ENCODE data around the gene TRIM41.

TRIM41 gene

DNA sequence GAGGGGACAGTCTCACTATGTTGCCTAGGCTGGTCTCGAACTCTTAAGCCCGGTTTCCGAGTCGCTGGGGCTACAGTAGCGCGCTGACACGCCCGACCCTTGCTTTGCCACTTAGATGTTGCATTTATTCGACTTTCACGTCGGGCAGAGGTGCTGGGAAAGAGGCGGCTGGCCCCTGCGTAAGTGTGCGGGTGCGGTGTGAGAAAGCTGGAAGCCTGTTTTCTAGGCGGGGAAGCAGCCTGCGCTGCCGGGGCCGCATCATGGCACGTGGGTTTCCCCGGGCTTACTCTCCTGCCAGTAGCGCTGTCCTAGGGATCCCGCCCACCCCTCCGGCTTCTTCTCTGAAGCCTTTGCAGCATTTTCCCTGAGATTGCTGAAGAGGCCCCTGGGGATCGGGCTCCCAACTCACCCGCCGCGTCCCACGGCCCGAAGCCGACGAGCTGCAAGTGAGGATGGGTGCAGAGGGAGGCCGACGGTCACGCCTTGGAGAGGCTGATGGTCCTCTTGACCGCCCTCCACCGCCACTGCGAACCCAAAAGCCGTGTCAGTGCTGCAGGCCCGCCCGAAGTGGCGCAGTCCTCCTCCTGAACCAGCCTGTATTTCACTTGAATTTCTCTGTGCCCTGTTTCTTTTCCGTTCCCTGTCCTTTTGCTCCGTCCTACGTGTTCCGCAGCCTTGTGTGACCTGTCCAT, 5.8 kb upstream of the TRIM41 start:
- TF ChIP-seq, protein P1, sequence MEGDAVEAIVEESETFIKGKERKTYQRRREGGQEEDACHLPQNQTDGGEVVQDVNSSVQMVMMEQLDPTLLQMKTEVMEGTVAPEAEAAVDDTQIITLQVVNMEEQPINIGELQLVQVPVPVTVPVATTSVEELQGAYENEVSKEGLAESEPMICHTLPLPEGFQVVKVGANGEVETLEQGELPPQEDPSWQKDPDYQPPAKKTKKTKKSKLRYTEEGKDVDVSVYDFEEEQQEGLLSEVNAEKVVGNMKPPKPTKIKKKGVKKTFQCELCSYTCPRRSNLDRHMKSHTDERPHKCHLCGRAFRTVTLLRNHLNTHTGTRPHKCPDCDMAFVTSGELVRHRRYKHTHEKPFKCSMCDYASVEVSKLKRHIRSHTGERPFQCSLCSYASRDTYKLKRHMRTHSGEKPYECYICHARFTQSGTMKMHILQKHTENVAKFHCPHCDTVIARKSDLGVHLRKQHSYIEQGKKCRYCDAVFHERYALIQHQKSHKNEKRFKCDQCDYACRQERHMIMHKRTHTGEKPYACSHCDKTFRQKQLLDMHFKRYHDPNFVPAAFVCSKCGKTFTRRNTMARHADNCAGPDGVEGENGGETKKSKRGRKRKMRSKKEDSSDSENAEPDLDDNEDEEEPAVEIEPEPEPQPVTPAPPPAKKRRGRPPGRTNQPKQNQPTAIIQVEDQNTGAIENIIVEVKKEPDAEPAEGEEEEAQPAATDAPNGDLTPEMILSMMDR (IDR thresholded peaks at IDR 0.05; ENCODE audit: low read depth, low read length), result no peak
- peak overlapping the region; percentile 49 for H3K4me3 ChIP-seq (ENCODE audit: low read depth, low read length)

DNA sequence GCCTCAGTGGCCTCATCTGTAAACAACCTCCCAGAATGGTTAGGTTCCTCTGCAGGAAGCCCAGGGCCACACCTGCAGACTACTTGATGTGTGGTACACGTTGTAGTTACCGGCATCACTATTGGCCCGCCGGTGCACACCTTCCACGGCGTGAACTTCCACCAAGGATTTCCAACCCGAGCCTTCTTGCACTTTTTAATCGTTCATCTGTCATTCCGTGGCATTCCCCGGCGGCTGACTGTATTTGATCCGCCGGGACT, 5.3 kb upstream of the TRIM41 start:
- H3K4me3 ChIP-seq (ENCODE audit: low read depth, low read length), result peak overlapping the region; percentile 49
- TF ChIP-seq, protein P1 (IDR thresholded peaks at IDR 0.05; ENCODE audit: low read depth, low read length), result no peak

DNA sequence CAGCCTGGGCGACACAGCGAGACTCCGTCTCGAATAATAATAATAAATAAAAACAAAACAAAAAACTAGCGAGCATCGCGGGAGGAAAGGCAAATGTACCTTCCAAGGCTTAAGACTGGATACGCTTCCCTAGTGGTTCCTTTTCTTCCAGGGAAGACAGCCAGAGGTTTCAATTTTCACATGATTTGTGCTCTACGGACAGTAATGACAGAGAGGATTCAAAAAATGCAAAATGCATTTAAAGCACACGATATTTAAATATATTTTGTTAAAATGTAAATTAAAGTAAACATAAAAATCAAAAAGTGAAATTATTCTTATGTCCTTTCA, 4.3 kb upstream of the TRIM41 start:
- H3K4me3 ChIP-seq (ENCODE audit: low read depth, low read length), result peak overlapping the region; percentile 44

DNA sequence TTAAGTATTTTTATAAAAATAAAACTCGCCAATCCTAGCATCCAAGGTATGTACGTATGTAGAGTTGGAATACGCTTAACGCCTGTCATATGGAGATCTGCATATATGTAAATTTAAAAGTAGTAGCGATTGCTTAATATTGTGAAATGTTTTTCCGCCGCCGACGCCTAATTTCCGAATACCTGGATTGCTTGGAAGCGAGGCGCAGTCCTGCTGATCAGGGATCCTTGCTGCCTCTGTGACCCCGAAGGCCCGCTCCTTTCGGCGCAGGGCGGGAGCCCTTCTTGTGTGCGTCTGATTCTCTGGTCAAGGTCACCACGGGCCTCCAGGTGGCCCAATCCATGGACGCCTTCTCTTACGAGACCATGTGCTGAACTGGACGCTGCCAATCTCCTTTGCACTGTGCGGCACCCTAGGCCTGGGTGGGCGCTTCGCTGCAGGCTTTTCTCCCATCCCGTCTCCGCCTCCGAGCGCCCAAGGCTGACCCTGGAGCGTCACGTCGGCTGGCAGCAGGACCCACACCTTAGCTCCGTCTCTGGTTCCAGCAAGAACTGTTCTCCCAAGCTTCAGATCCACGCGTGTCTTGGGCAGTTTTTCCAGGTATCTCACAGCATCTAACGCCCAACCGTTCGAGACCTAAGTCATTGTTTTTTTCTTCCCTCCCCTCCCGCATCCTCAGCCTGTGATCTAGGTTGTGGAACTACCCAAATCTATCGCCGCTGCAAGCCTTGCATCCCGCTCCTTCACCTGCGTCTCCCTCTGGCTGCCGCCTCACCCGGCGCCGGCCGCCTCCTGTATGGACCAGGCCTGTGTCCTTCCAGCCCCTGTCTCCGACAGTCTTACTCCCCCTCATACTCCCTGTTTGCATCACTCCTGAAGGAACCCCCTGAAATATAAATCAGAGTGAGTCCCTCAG, 3.6 kb upstream of the TRIM41 start:
- TF ChIP-seq, protein P1 (IDR thresholded peaks at IDR 0.05; ENCODE audit: low read depth, low read length), result no peak
- H3K4me3 ChIP-seq (ENCODE audit: low read depth, low read length), result no peak overlapping the region

More for the DNA sequence above, 4.3 kb upstream of the TRIM41 start:
- TF ChIP-seq, protein P1 (IDR thresholded peaks at IDR 0.05; ENCODE audit: low read depth, low read length), result no peak

DNA sequence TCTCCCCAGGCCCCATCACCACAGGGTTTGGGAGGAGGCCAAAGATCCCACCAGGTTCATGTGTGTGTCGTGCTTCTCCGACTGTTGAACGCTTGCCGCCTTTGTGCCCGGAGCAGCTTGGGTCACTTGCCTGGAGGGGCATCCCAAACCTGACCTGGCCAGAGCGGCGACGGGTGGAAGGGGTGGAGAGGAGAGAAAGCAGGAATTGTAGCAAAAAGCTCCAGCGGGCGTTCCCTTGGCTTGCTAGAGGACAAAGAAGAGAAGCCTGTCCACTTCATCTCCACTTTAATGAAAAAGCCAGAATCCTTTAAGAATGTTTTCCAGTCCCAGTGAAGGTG, 2.9 kb upstream of the TRIM41 start:
- TF ChIP-seq, protein P1 (IDR thresholded peaks at IDR 0.05; ENCODE audit: low read depth, low read length), result no peak
- H3K4me3 ChIP-seq (ENCODE audit: low read depth, low read length), result no peak overlapping the region

DNA sequence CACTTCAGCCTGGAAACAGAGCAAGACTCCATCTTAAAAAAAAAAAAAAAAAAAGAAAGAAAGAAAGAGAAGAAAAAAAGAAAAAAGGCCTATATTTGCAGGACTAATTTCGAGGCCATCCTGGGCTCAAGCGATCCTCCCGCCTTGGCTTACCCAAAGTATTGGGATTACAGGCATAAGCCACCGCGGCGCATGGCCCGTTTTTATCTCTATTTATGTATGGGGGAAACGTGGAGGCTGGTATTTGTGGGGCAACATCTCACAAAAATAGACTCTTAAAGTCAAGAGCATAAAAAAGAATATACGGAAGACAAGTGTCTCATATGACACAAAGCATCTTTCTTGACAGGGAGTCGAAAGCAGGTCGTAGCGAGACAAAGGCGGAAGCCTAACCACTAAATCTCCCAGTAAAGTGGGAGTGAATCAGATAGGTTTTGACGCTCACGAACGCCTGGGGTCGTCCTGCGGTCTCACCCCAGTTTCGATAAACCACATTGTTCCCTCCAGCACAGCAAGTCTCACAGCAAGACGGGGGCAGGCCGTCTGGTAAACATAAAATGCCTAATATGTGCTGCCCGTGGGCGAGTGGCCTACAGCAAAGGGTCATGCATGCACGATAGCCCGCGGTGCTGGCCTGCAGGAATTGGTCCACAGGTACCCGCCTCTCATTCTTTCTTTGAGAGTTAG, 1.8 kb upstream of the TRIM41 start:
- TF ChIP-seq, protein P1 (IDR thresholded peaks at IDR 0.05; ENCODE audit: low read depth, low read length), result no peak
- peak overlapping the region; percentile 23 for H3K4me3 ChIP-seq (ENCODE audit: low read depth, low read length)
